ENCODE results near the gene APOBR.

GRCh38 chr16:28538733-28539596, 44.5 kb downstream of the APOBR start, which contains the start of gene NUPR1:
- TF ChIP-seq CTCF (IDR thresholded peaks at IDR 0.05; ENCODE audit: insufficient read depth, low read length) (no peak), GABPA (IDR thresholded peaks at IDR 0.05; ENCODE audit: low read depth) (no peak), POLR2AphosphoS5 (IDR thresholded peaks at IDR 0.05; ENCODE audit: low read depth) (no peak), SPI1 (IDR thresholded peaks at IDR 0.05; ENCODE audit: borderline replicate concordance, low read depth) (no peak)
- TF ChIP-seq, protein P1, sequence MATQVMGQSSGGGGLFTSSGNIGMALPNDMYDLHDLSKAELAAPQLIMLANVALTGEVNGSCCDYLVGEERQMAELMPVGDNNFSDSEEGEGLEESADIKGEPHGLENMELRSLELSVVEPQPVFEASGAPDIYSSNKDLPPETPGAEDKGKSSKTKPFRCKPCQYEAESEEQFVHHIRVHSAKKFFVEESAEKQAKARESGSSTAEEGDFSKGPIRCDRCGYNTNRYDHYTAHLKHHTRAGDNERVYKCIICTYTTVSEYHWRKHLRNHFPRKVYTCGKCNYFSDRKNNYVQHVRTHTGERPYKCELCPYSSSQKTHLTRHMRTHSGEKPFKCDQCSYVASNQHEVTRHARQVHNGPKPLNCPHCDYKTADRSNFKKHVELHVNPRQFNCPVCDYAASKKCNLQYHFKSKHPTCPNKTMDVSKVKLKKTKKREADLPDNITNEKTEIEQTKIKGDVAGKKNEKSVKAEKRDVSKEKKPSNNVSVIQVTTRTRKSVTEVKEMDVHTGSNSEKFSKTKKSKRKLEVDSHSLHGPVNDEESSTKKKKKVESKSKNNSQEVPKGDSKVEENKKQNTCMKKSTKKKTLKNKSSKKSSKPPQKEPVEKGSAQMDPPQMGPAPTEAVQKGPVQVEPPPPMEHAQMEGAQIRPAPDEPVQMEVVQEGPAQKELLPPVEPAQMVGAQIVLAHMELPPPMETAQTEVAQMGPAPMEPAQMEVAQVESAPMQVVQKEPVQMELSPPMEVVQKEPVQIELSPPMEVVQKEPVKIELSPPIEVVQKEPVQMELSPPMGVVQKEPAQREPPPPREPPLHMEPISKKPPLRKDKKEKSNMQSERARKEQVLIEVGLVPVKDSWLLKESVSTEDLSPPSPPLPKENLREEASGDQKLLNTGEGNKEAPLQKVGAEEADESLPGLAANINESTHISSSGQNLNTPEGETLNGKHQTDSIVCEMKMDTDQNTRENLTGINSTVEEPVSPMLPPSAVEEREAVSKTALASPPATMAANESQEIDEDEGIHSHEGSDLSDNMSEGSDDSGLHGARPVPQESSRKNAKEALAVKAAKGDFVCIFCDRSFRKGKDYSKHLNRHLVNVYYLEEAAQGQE (IDR thresholded peaks at IDR 0.05; ENCODE audit: insufficient replicate concordance, low read depth) = no peak

Data from HL-60 (cell line).